Bronchial epithelial cell (primary cell): ENCODE measurements around the gene KIF17. TPM values are rescaled to one million over a fixed set of nuclear protein-coding genes. Genes with fewer than 3 reads are reported as not detected.

ENCODE experiments used
- DNase-seq: peaks from one replicate; pipeline ENCODE4 v3.0.0-alpha.2; 2010; ENCODE audit warnings: low read depth
- FAIRE-seq: peaks from 2 replicates; lab custom pipeline; 2011; peaks lifted over from hg19 to GRCh38; lab: Jason Lieb, UNC
- H3K27me3 ChIP-seq: 2 replicates; pipeline ENCODE4 v1.5.1; 2011; ENCODE audit warnings: low read length; ENCODE audit not compliant: control insufficient read depth, insufficient read depth
- H3K36me3 ChIP-seq: 2 replicates; pipeline ENCODE4 v1.5.1; 2011; ENCODE audit warnings: low read length; ENCODE audit not compliant: control insufficient read depth, insufficient read depth
- H3K4me3 ChIP-seq: 2 replicates; pipeline ENCODE4 v1.5.1; 2011; ENCODE audit warnings: mild to moderate bottlenecking, low read depth, low read length, control low read depth
- total RNA-seq: library from RNA; depleted of rRNA; stranded (reverse); fragments of >200 nt; gene quantifications from 2 replicates; pipeline ENCODE4 v1.2.1, GENCODE V29; 2014
- TF ChIP-seq, protein P1 (sequence below): IDR thresholded peaks from 2 replicates; pipeline ENCODE4 v1.5.1; 2011; ENCODE audit warnings: mild to moderate bottlenecking, moderate library complexity, low read length, control low read depth, inconsistent platforms; ENCODE audit not compliant: insufficient read depth, severe bottlenecking

Gene KIF17
- total RNA-seq, 1 donor from 2014 or later = 3.2 TPM

DNA sequence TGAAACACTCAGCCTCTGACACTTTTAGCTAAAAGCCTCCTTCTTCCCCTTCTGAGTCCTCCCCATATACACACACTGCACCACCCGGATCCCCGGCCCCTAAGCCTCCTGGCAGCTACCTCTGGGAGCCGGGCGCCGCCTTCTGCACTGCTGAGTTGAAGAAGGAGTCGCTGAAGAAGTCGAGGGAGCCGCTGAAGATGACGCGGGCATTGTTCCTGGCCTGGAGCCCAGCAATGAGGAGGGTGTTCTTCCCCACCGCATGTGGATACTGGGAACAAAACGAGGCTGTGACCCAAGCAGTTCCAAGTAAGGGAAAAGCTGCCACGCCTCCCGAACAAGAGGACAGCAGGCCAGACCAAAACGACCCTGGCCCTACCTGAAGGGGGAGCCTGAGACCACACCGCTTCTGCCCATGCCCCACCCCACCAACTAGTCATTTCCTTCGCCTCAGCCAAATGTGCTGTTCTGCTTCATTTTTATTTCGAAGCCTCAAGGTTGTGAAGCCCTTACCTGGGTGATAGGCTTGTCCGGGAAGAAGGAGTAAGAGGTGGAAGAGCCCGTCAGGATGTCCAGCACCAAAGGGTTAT lies 63.6 kb downstream of the KIF17 start:
- FAIRE-seq (no peak), DNase-seq (no peak)
- TF ChIP-seq, protein P1, sequence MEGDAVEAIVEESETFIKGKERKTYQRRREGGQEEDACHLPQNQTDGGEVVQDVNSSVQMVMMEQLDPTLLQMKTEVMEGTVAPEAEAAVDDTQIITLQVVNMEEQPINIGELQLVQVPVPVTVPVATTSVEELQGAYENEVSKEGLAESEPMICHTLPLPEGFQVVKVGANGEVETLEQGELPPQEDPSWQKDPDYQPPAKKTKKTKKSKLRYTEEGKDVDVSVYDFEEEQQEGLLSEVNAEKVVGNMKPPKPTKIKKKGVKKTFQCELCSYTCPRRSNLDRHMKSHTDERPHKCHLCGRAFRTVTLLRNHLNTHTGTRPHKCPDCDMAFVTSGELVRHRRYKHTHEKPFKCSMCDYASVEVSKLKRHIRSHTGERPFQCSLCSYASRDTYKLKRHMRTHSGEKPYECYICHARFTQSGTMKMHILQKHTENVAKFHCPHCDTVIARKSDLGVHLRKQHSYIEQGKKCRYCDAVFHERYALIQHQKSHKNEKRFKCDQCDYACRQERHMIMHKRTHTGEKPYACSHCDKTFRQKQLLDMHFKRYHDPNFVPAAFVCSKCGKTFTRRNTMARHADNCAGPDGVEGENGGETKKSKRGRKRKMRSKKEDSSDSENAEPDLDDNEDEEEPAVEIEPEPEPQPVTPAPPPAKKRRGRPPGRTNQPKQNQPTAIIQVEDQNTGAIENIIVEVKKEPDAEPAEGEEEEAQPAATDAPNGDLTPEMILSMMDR = no peak
- H3K4me3 ChIP-seq = no peak overlapping the region
- H3K36me3 ChIP-seq = peaks cover 34% of the 10 kb centered on the region
- H3K27me3 ChIP-seq = no peaks in the 10 kb centered on the region

DNA sequence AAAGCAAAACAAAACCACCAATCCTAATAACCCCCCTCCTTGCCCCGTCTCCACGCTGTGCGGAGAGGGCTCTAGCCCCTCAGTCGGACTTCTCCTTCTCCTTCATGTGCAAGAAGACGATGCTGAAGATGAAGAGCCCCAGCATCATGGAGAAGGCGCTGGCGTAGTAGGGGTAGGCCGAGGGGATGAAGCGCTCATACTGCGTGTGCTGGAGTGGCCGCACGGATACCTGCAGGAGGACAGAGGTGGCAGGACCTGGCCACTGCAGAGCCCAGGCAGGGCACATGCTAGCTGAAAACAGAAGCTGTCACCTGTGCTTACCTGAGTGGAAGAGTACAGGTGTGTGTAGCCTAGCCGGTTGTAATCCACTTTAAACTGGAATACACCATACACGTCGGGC lies 65.5 kb downstream of the KIF17 start:
- no peak overlapping the region for H3K4me3 ChIP-seq
- TF ChIP-seq, protein P1 = no peak
- peaks cover 38% of the 10 kb centered on the region for H3K36me3 ChIP-seq
- H3K27me3 ChIP-seq = no peaks in the 10 kb centered on the region
- DNase-seq (no peak), FAIRE-seq (no peak)

DNA sequence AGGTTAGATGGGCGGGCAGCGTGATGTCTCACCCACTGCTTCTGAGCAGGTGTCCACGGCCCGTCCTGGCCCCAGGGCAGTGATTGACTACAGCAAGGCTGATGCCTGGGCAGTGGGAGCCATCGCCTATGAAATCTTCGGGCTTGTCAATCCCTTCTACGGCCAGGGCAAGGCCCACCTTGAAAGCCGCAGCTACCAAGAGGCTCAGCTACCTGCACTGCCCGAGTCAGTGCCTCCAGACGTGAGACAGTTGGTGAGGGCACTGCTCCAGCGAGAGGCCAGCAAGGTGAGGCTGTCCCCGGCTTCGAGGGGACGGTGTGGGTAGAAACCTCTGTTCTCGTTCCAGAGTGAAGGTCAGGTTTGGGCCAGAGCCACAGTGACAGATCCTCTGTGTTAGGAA lies 68.9 kb downstream of the KIF17 start:
- FAIRE-seq = no peak
- Histone ChIP-seq H3K4me3 (no peak overlapping the region), H3K27me3 (no peaks in the 10 kb centered on the region), H3K36me3 (peaks cover 30% of the 10 kb centered on the region)
- TF ChIP-seq, protein P1 = no peak
- DNase-seq = no peak

DNA sequence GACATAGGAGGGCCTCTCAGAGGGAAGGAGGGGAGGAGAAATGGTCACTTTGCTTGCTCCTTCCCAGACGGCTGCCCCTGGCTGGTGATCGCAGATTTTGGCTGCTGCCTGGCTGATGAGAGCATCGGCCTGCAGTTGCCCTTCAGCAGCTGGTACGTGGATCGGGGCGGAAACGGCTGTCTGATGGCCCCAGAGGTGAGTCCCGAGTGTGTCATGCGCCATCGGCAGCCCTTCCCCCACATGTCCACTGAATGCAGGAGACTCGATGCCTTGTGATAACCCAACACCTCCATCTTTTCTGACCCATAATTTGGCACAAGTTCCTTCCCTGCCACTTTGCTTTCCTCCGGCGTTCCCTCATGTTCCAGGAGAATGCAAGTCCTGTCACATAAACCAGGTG lies 69.4 kb downstream of the KIF17 start:
- FAIRE-seq (no peak), DNase-seq (no peak)
- no peak overlapping the region for H3K4me3 ChIP-seq
- TF ChIP-seq, protein P1 = no peak
- peaks cover 26% of the 10 kb centered on the region for H3K36me3 ChIP-seq
- H3K27me3 ChIP-seq = no peaks in the 10 kb centered on the region

DNA sequence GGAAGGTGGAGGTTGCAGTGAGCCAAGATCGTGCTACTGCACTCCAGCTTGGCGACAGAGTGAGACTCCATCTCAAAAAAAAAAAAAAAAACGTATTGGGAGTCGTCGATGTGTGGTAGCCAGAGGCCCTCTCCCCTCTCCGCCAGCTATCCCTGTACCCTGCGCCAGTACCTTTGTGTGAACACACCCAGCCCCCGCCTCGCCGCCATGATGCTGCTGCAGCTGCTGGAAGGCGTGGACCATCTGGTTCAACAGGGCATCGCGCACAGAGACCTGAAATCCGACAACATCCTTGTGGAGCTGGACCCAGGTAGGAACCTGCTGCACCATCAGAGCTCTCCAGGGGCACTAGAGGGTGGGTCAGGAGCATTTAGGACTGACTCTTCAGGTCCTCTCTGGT lies 72.4 kb downstream of the KIF17 start:
- H3K27me3 ChIP-seq = no peaks in the 10 kb centered on the region
- FAIRE-seq = no peak
- TF ChIP-seq, protein P1 = no peak
- DNase-seq = no peak
- H3K4me3 ChIP-seq = no peak overlapping the region
- H3K36me3 ChIP-seq = peaks cover 20% of the 10 kb centered on the region

DNA sequence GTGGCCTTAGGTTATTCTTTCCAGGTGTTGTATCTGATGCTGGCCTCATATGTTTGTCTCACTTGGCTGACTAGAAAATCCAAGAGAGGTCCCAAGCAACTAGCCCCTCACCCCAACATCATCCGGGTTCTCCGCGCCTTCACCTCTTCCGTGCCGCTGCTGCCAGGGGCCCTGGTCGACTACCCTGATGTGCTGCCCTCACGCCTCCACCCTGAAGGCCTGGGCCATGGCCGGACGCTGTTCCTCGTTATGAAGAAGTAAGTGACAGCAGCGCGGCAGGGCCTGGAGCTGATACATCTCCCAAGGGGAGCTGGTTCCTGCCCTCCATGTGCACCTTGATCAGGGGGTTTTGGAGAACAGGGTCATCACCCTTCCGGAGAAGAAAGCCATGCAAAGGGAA lies 73.4 kb downstream of the KIF17 start:
- Histone ChIP-seq H3K36me3 (peaks cover 18% of the 10 kb centered on the region), H3K27me3 (no peaks in the 10 kb centered on the region), H3K4me3 (no peak overlapping the region)
- TF ChIP-seq, protein P1 = no peak
- FAIRE-seq (no peak), DNase-seq (no peak)
